GM12875 (cell line): ENCODE measurements around the gene ARL13B.
A peak's percentile ranks its signal among the peaks of the same experiment; 100 is the strongest.
"Not testable (repeated sequence)": the region's sequence is repeated elsewhere in the genome, so short reads cannot be mapped to it uniquely, and the experiment has no call there.

ENCODE experiments used
- H3K4me3 ChIP-seq: one replicate; pipeline ENCODE4 v1.5.1; 2011; ENCODE audit warnings: low read depth, low read length, control low read depth
- TF ChIP-seq, protein P1 (sequence below): IDR thresholded peaks from 2 replicates; pipeline ENCODE4 v1.5.1; 2011; ENCODE audit warnings: low read depth, mild to moderate bottlenecking, control low read depth, inconsistent platforms, low read length, moderate library complexity, borderline replicate concordance; ENCODE audit not compliant: insufficient read depth

ARL13B gene

GRCh38 chr3:93962798-93963197 is 17.2 kb upstream of the ARL13B start:
- H3K4me3 ChIP-seq, result no peak overlapping the region
- TF ChIP-seq, protein P1, sequence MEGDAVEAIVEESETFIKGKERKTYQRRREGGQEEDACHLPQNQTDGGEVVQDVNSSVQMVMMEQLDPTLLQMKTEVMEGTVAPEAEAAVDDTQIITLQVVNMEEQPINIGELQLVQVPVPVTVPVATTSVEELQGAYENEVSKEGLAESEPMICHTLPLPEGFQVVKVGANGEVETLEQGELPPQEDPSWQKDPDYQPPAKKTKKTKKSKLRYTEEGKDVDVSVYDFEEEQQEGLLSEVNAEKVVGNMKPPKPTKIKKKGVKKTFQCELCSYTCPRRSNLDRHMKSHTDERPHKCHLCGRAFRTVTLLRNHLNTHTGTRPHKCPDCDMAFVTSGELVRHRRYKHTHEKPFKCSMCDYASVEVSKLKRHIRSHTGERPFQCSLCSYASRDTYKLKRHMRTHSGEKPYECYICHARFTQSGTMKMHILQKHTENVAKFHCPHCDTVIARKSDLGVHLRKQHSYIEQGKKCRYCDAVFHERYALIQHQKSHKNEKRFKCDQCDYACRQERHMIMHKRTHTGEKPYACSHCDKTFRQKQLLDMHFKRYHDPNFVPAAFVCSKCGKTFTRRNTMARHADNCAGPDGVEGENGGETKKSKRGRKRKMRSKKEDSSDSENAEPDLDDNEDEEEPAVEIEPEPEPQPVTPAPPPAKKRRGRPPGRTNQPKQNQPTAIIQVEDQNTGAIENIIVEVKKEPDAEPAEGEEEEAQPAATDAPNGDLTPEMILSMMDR, result no peak

DNA sequence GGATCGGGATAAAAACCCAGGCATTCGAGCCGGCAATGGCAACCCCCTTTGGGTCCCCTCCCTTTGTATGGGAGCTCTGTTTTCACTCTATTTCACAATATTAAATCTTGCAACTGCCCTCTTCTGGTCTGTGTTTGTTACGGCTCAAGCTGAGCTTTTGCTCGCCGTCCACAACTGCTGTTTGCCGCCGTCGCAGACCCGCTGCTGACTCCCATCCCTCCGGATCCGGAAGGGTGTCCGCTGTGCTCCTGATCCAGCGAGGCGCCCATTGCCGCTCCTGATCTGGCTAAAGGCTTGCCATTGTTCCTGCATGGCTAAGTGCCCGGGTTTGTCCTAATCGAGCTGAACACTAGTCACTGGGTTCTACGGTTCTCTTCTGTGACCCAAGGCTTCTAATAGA is 14.8 kb upstream of the ARL13B start:
- not testable (repeated sequence) for H3K4me3 ChIP-seq

- TF ChIP-seq, protein P1, result no peak
- no peak overlapping the region for H3K4me3 ChIP-seq
Measured at GRCh38 chr3:93969443-93969842, 10.5 kb upstream of the ARL13B start.

DNA sequence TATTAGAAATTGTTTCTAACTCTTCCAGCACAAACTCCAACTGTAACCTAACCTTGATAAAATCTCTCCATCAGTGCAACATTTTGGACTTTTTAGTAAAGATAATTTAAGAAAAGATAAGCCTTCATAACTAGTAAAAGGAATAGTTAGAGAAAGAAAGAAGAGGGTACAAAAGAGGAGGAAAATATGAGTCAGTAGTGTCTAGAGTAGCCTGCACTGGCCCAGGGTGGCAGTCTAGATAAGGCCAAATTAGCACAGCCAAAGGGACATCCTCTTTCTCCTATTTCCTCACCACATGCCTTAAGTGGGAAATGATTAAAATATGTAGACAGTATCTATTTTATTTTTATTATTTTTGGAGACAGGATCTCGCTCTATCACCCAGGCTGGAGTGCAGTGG is 10.0 kb upstream of the ARL13B start:
- TF ChIP-seq, protein P1, result no peak
- H3K4me3 ChIP-seq, result no peak overlapping the region

- TF ChIP-seq, protein P1, result no peak
- peak within 1 kb of the TSS; percentile 40 for H3K4me3 ChIP-seq
Measured at GRCh38 chr3:93973131-93974126, 6.5 kb upstream of the ARL13B start, which contains the start of gene PROS1. Gene PROS1 (minus strand): TSS chr3:93973896. CDS start chr3:93973749, 147 bp downstream.

- H3K4me3 ChIP-seq, result no peak overlapping the region
- TF ChIP-seq, protein P1, result no peak
Measured at GRCh38 chr3:93981649-93982048, 1.7 kb downstream of the ARL13B start.

- no peak overlapping the region for H3K4me3 ChIP-seq
- TF ChIP-seq, protein P1, result no peak
Measured at GRCh38 chr3:93983408-93983807, 3.5 kb downstream of the ARL13B start.

DNA sequence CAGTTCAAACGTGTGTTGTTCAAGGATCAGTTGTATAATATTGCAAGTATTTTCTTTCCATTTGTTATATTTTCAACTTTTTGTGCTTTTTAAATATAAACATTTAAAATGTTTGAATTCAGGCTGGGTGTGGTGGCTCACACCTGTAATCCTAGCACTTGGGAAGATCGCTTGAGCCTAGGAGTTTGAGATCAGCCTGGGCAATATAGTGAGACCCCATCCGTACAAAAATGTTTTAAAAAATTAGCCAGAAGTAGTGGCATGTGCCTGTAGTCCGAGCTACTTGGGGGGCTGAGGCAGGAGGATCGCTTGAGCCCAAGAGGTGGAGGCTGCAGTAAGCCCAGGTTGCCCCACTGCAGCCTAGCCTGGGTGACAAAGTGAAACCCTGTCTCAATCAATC is 4.7 kb downstream of the ARL13B start:
- TF ChIP-seq, protein P1, result no peak
- no peak overlapping the region for H3K4me3 ChIP-seq
